Mesenchymal stem cell (in vitro differentiated cells and primary cell): Measurements from ENCODE around the gene CFAP52.
A peak's percentile ranks its signal among the peaks of the same experiment; 100 is the strongest.

Experiments
- DNase-seq: peaks from one replicate; pipeline ENCODE4 v3.0.0-alpha.2; 2013
- H2AFZ ChIP-seq: one replicate; pipeline ENCODE4 v1.6.1; 2013; ENCODE audit warnings: low read depth, mild to moderate bottlenecking, control low read depth, inconsistent platforms, low read length, moderate library complexity
- H2AK5ac ChIP-seq: 2 replicates; pipeline ENCODE4 v1.6.1; 2013; ENCODE audit warnings: low read length, moderate library complexity, mild to moderate bottlenecking, inconsistent platforms; ENCODE audit not compliant: severe bottlenecking
- H2BK120ac ChIP-seq: one replicate; pipeline ENCODE4 v1.6.1; 2013; ENCODE audit warnings: low read depth, mild to moderate bottlenecking, inconsistent platforms, low read length, moderate library complexity
- H2BK12ac ChIP-seq, 2 experiments: one replicate each; pipeline ENCODE4 v1.6.1; 2013; ENCODE audit warnings: inconsistent platforms in 2 of 2, low read length in 2 of 2, mild to moderate bottlenecking in 2 of 2, moderate library complexity in 2 of 2, control low read depth in 1 of 2
- H2BK15ac ChIP-seq: one replicate; pipeline ENCODE4 v1.6.1; 2013; ENCODE audit warnings: mild to moderate bottlenecking, low read depth, inconsistent platforms; ENCODE audit not compliant: poor library complexity, severe bottlenecking
- H2BK5ac ChIP-seq: 2 replicates; pipeline ENCODE4 v1.6.1; 2013; ENCODE audit warnings: low read depth, mild to moderate bottlenecking, low read length, control low read depth, inconsistent platforms; ENCODE audit not compliant: poor library complexity, severe bottlenecking
- H3K14ac ChIP-seq, 2 experiments: one replicate each; pipeline ENCODE4 v1.6.1; 2013; ENCODE audit warnings: inconsistent platforms in 2 of 2, low read length in 2 of 2, control low read depth in 1 of 2, mild to moderate bottlenecking in 1 of 2, moderate library complexity in 1 of 2
- H3K18ac ChIP-seq, 2 experiments: one replicate each; pipeline ENCODE4 v1.6.1; 2013; ENCODE audit warnings: inconsistent platforms in 2 of 2, low read length in 2 of 2, control low read depth in 1 of 2, low read depth in 1 of 2, mild to moderate bottlenecking in 1 of 2
- H3K23ac ChIP-seq, 2 experiments: one replicate each; pipeline ENCODE4 v1.6.1; 2013; ENCODE audit warnings: inconsistent platforms in 2 of 2, low read length in 2 of 2, mild to moderate bottlenecking in 2 of 2, moderate library complexity in 2 of 2, control low read depth in 1 of 2
- H3K27ac ChIP-seq: 2 replicates; pipeline ENCODE4 v1.5.1; 2013; ENCODE audit warnings: mild to moderate bottlenecking, moderate library complexity, low read length, control low read depth, inconsistent platforms; ENCODE audit not compliant: poor library complexity, severe bottlenecking
- H3K27me3 ChIP-seq, 2 experiments: 2 replicates each; pipeline versions ENCODE4 v1.6.1 to v1.7.0; 2013; ENCODE audit warnings: low read length in 2 of 2, mild to moderate bottlenecking in 2 of 2, moderate library complexity in 2 of 2, control low read depth in 1 of 2, inconsistent platforms in 1 of 2; ENCODE audit not compliant: control insufficient read depth in 1 of 2, insufficient read depth in 1 of 2
- H3K36me3 ChIP-seq, 2 experiments: 2 replicates each; pipeline versions ENCODE4 v1.6.1 to v1.7.0; 2013; ENCODE audit warnings: low read length in 2 of 2, control low read depth in 1 of 2, inconsistent platforms in 1 of 2, low read depth in 1 of 2, mild to moderate bottlenecking in 1 of 2; ENCODE audit not compliant: insufficient read depth in 2 of 2, control insufficient read depth in 1 of 2
- H3K4ac ChIP-seq, 2 experiments: one replicate each; pipeline ENCODE4 v1.6.1; 2013; ENCODE audit warnings: inconsistent platforms in 2 of 2, low read length in 2 of 2, mild to moderate bottlenecking in 2 of 2, moderate library complexity in 2 of 2, control low read depth in 1 of 2, low read depth in 1 of 2
- H3K4me1 ChIP-seq: 2 replicates; pipeline ENCODE4 v1.6.1; 2013; ENCODE audit warnings: low read depth, low read length, control low read depth; ENCODE audit not compliant: control insufficient read depth, insufficient read depth
- H3K4me2 ChIP-seq: 2 replicates; pipeline ENCODE4 v1.6.1; 2013; ENCODE audit warnings: low read length, mild to moderate bottlenecking, inconsistent platforms; ENCODE audit not compliant: poor library complexity, severe bottlenecking
- H3K4me3 ChIP-seq, 2 experiments: 2 replicates each; pipeline versions ENCODE4 v1.5.1 to v1.7.0; 2013; ENCODE audit warnings: low read length in 2 of 2, mild to moderate bottlenecking in 2 of 2, control low read depth in 1 of 2, low read depth in 1 of 2; ENCODE audit not compliant: insufficient read depth in 1 of 2
- H3K79me1 ChIP-seq: replicated peaks from 2 replicates; pipeline ENCODE4 v1.6.1; 2013; ENCODE audit warnings: mild to moderate bottlenecking, control low read depth, low read length, inconsistent platforms; ENCODE audit not compliant: poor library complexity, severe bottlenecking
- H3K9ac ChIP-seq: 2 replicates; pipeline ENCODE4 v1.7.0; 2013; ENCODE audit warnings: mild to moderate bottlenecking, low read length, moderate library complexity
- H3K9me3 ChIP-seq: 2 replicates; pipeline ENCODE4 v1.7.0; 2013; ENCODE audit warnings: mild to moderate bottlenecking, low read length; ENCODE audit not compliant: control insufficient read depth
- H4K8ac ChIP-seq: one replicate; pipeline ENCODE4 v1.6.1; 2013; ENCODE audit warnings: inconsistent platforms, mild to moderate bottlenecking, low read length, moderate library complexity
- H4K91ac ChIP-seq: one replicate; pipeline ENCODE4 v1.6.1; 2013; ENCODE audit warnings: mild to moderate bottlenecking, low read length, inconsistent platforms
- WGBS: methylation state at CpG from one replicate; pipeline ENCODE4 v1.1.7; 2013; ENCODE audit warnings: mixed read lengths; 5-methylcytosine and 5-hydroxymethylcytosine counted together

The CFAP52 gene

DNA sequence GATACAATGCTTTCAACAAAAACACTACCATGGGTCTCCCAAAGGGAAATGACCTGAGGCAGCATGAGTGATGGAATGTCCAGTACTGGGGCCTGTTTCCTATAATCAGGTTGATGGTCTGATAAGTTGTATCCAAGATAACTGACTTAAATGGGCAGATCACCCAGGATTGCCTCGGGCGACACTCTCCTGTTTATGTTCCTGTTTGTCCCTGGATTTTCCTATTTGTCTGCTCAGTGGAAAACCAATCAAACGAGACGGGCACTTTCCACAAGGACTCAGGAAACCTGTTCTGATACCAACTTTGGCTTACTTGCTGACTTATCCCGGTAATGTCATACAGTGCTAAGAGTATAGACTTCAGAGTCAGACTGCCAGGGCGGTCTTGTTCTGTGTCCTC, 96.2 kb downstream of the CFAP52 start:
- 89% methylated on average over 6 of the region's 6 CpGs for WGBS
- Histone ChIP-seq H4K91ac (no peak overlapping the region), H2AFZ (no peak overlapping the region), H3K9ac (no peak overlapping the region), H2BK15ac (no peak overlapping the region), H2BK5ac (no peak overlapping the region), H3K4ac (no peak overlapping the region), H3K27ac (no peak overlapping the region), H3K18ac (no peak overlapping the region), H2BK120ac (no peak overlapping the region), H3K4me3 (no peak overlapping the region), H3K79me1 (peaks cover 12% of the 10 kb centered on the region), H3K14ac (no peak overlapping the region), H3K4me1 (peaks cover 5% of the 10 kb centered on the region), H2BK12ac (no peak overlapping the region), H3K36me3 (peaks cover 0 to 3% of the 10 kb centered on the region in 2 experiments), H2AK5ac (no peak overlapping the region), H3K27me3 (no peaks in the 10 kb centered on the region), H3K9me3 (no peaks in the 10 kb centered on the region), H3K23ac (no peak overlapping the region), H4K8ac (no peak overlapping the region), H3K4me2 (no peak overlapping the region)
- DNase-seq: no peak

DNA sequence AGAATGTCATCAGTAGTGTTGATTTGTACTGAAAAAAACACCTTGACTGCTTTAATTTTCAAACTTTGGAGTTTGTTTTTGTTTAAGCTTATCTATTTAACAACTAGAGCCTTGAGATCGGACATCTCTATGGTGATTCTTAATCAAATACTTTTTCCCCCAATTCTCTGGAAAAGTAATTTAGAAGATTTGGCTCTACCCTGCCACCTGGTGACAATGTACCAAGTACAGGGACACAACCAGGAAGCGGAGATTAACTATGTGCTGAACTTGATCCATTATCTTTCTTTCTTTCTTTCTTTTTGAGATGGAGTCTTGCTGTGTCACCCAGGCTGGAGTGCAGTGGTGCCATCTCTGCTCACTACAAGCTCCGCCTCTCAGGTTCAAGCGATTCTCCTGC, 99.6 kb downstream of the CFAP52 start:
- Histone ChIP-seq H2BK15ac (no peak overlapping the region), H3K4me2 (no peak overlapping the region), H3K18ac (no peak overlapping the region), H2AK5ac (no peak overlapping the region), H3K4me3 (no peak overlapping the region), H3K4ac (no peak overlapping the region), H3K27me3 (no peaks in the 10 kb centered on the region), H4K91ac (no peak overlapping the region), H3K9me3 (peaks cover 12% of the 10 kb centered on the region), H3K36me3 (peaks cover 0 to 6% of the 10 kb centered on the region in 2 experiments), H3K23ac (no peak overlapping the region), H2BK5ac (no peak overlapping the region), H3K79me1 (peaks cover 7% of the 10 kb centered on the region), H2AFZ (no peak overlapping the region), H3K27ac (no peak overlapping the region), H2BK12ac (no peak overlapping the region), H3K9ac (no peak overlapping the region), H4K8ac (no peak overlapping the region), H2BK120ac (no peak overlapping the region), H3K4me1 (peaks cover 5% of the 10 kb centered on the region), H3K14ac (no peak overlapping the region)
- DNase-seq: peak; percentile 13
- WGBS: 92% methylated on average over 3 of the region's 4 CpGs

DNA sequence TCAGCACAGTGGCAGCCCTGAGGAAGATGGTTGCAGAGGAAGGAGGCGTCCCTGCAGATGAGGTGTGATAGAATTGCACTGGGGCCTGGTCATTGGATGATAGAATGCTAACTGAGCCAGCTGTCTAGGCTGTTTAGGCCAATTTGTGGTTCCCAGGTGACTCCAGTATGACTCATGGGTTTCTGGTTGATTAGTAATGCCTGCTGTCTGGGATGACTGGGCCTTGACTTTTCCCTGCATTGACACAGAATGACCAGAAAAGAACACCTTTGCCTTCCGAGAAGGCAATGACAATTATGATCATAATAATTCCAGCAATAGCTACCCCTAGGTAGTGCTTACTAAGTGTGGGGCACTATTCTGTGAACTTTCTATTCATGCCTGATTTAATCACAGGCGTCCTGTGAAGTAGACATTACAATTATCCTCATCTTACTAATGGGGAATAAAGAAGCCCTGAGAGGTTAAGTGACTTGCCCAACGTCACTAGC, 100.4 kb downstream of the CFAP52 start:
- DNase-seq: peak; percentile 83
- Histone ChIP-seq H3K79me1 (peaks cover 7% of the 10 kb centered on the region), H4K8ac (no peak overlapping the region), H2BK120ac (no peak overlapping the region), H2AFZ (no peak overlapping the region), H4K91ac (no peak overlapping the region), H3K4me1 (peaks cover 5% of the 10 kb centered on the region), H3K9me3 (peaks cover 12% of the 10 kb centered on the region), H3K4me2 (no peak overlapping the region), H2BK12ac (no peak overlapping the region), H3K27ac (peak overlapping the region; percentile 53), H3K23ac (no peak overlapping the region), H3K14ac (no peak overlapping the region), H3K4ac (no peak overlapping the region), H2BK15ac (no peak overlapping the region), H2AK5ac (no peak overlapping the region), H3K9ac (no peak overlapping the region), H3K18ac (no peak overlapping the region), H3K4me3 (no peak overlapping the region), H2BK5ac (peak overlapping the region; percentile 20), H3K36me3 (peaks cover 0 to 11% of the 10 kb centered on the region in 2 experiments), H3K27me3 (no peaks in the 10 kb centered on the region)
- WGBS: 67% methylated on average over 2 of the region's 4 CpGs

DNA sequence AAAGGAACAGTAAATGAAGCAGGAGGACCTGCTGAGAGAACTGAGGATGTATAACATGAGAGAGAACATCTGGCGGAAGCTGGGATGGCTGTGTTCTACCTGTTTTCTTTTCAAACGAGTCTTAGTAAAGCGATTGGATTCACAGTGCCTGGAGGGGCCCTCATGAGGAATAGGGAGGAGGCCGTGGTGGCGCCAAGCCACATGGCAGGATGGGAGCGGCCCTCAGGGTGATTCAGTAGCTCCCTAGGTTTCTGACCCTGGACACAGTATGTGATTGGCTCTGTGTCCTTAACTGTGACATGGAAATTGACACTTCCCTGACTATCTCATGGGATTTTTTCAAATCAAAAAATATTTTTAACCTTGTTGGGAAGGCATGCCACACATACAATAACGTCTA, 101.0 kb downstream of the CFAP52 start:
- Histone ChIP-seq H3K27ac (peak overlapping the region; percentile 46), H3K4me1 (peaks cover 5% of the 10 kb centered on the region), H3K4me3 (no peak overlapping the region), H3K27me3 (no peaks in the 10 kb centered on the region), H3K23ac (no peak overlapping the region), H3K4me2 (no peak overlapping the region), H2BK120ac (no peak overlapping the region), H2BK15ac (no peak overlapping the region), H3K79me1 (peaks cover 5% of the 10 kb centered on the region), H4K8ac (no peak overlapping the region), H2AK5ac (peak overlapping the region; percentile 36), H3K36me3 (peaks cover 0 to 14% of the 10 kb centered on the region in 2 experiments), H3K9ac (no peak overlapping the region), H2BK5ac (peak overlapping the region; percentile 20), H3K9me3 (peaks cover 12% of the 10 kb centered on the region), H3K4ac (no peak overlapping the region), H4K91ac (no peak overlapping the region), H2AFZ (no peak overlapping the region), H3K14ac (no peak overlapping the region), H2BK12ac (no peak overlapping the region), H3K18ac (no peak overlapping the region)
- WGBS: 83% methylated on average over 7 of the region's 7 CpGs
- no peak for DNase-seq
